Glutamatergic neuron (in vitro differentiated cells): Measurements from ENCODE around the gene HECTD4. TPM values are rescaled to one million over a fixed set of nuclear protein-coding genes. Genes with fewer than 3 reads are reported as not detected.

Experiments
- DNase-seq: peaks from one replicate; pipeline ENCODE4 v3.0.0; 2022
- H3K27ac Mint-ChIP-seq: one replicate; pipeline ENCODE4 v1.8.0; 2020; ENCODE audit warnings: mild to moderate bottlenecking, mixed read lengths, inconsistent platforms; ENCODE audit not compliant: unreplicated experiment
- H3K27me3 Mint-ChIP-seq: one replicate; pipeline ENCODE4 v1.8.0; 2020; ENCODE audit warnings: mild to moderate bottlenecking, moderate library complexity, mixed read lengths, inconsistent platforms; ENCODE audit not compliant: unreplicated experiment
- H3K36me3 Mint-ChIP-seq: one replicate; pipeline ENCODE4 v1.8.0; 2020; ENCODE audit warnings: mild to moderate bottlenecking, mixed read lengths, inconsistent platforms; ENCODE audit not compliant: unreplicated experiment
- H3K4me1 Mint-ChIP-seq: one replicate; pipeline ENCODE4 v1.8.0; 2020; ENCODE audit warnings: mild to moderate bottlenecking, low read depth, mixed read lengths, inconsistent platforms; ENCODE audit not compliant: unreplicated experiment
- H3K4me3 Mint-ChIP-seq: one replicate; pipeline ENCODE4 v1.8.0; 2020; ENCODE audit warnings: mild to moderate bottlenecking, mixed read lengths, inconsistent platforms; ENCODE audit not compliant: unreplicated experiment
- H3K9me3 Mint-ChIP-seq: one replicate; pipeline ENCODE4 v1.8.0; 2020; ENCODE audit warnings: mild to moderate bottlenecking, moderate library complexity, mixed read lengths, inconsistent platforms; ENCODE audit not compliant: unreplicated experiment
- total RNA-seq: library from RNA; stranded (reverse); fragmentation: NEBNext Ultra II Directional; extraction: Animal tissue kit (Norgen Biotek cat#: 25700); gene quantifications from one replicate; pipeline ENCODE4 v1.2.1, GENCODE V29; 2021; ENCODE audit not compliant: unreplicated experiment
- TF ChIP-seq, protein P1 (sequence below): fragments of 200-600 bp; sonication (generic); IDR thresholded peaks from one replicate; pipeline ENCODE4 v1.5.0; 2021; ENCODE audit not compliant: partially characterized antibody, unreplicated experiment

Gene HECTD4
- total RNA-seq, 1 donor from 2014 or later: 261 TPM

DNA sequence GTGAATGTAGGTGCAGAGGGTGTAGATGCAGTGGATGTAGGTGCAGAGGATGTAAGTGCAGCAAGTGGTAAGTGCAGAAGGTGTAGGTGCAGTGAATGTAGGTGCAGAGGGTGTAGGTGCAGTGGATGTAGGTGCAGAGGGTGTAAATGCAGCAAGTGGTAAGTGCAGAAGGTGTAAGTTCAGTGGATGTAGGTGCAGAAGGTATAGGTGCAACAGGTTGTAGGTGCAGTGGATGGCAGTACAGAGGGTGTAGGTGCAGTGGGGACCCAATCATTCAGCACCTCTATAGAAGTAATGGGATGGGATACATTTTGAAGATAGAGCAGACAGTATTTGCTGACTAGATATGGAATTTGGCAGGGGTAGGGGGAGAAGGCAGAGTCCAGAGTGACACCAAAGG lies 85.0 kb downstream of the HECTD4 start:
- H3K4me3 Mint-ChIP-seq: no peak overlapping the region
- TF ChIP-seq, protein P1, sequence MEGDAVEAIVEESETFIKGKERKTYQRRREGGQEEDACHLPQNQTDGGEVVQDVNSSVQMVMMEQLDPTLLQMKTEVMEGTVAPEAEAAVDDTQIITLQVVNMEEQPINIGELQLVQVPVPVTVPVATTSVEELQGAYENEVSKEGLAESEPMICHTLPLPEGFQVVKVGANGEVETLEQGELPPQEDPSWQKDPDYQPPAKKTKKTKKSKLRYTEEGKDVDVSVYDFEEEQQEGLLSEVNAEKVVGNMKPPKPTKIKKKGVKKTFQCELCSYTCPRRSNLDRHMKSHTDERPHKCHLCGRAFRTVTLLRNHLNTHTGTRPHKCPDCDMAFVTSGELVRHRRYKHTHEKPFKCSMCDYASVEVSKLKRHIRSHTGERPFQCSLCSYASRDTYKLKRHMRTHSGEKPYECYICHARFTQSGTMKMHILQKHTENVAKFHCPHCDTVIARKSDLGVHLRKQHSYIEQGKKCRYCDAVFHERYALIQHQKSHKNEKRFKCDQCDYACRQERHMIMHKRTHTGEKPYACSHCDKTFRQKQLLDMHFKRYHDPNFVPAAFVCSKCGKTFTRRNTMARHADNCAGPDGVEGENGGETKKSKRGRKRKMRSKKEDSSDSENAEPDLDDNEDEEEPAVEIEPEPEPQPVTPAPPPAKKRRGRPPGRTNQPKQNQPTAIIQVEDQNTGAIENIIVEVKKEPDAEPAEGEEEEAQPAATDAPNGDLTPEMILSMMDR: no peak
- no peak for DNase-seq
- H3K4me1 Mint-ChIP-seq: peaks cover 2% of the 10 kb centered on the region
- H3K36me3 Mint-ChIP-seq: peaks cover 5% of the 10 kb centered on the region
- H3K9me3 Mint-ChIP-seq: peaks cover 9% of the 10 kb centered on the region
- peaks cover 3% of the 10 kb centered on the region for H3K27me3 Mint-ChIP-seq
- H3K27ac Mint-ChIP-seq: no peak overlapping the region

DNA sequence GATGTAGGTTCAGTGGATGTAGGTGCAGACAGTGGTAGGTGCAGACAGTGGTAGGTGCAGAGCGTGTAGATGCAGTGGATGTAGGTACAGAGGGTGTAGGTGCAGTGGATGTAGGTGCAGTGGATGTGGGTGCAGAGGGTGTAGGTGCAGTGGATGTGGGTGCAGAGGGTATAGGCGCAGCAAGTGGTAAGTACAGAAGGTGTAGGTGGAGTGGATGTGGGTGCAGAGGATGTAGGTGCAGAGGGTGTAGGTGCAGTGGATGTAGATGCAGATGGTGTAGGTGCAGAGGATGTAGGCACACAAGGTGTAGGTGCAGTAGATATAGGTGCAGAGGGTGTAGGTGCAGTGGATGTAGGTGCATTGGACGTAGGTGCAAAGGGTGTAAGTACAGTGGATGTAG lies 86.0 kb downstream of the HECTD4 start:
- peaks cover 2% of the 10 kb centered on the region for H3K4me1 Mint-ChIP-seq
- DNase-seq: no peak
- H3K27ac Mint-ChIP-seq: no peak overlapping the region
- TF ChIP-seq, protein P1: no peak
- H3K36me3 Mint-ChIP-seq: peaks cover 4% of the 10 kb centered on the region
- H3K9me3 Mint-ChIP-seq: peaks cover 7% of the 10 kb centered on the region
- no peaks in the 10 kb centered on the region for H3K27me3 Mint-ChIP-seq
- H3K4me3 Mint-ChIP-seq: no peak overlapping the region

DNA sequence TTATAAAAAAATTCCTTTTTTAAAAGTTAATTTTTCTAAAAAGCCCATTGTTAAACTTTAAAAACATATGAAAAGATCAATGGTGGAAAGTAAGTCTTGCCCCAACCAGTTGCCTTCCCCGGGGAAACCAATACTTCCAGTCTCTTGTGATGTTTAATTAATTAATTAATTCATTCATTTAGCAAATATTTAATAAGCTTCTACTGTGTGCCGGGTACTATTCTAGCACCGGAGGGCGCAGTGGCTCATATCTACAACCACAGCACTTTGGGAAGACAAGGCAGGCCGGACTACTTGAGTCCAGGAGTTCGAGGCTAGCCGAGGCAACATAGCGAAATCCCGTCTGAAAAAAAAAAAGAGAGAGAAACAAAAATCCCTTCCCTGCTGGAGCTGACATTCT lies 87.4 kb downstream of the HECTD4 start:
- Mint-ChIP-seq H3K4me3 (no peak overlapping the region), H3K9me3 (peaks cover 7% of the 10 kb centered on the region), H3K4me1 (peaks cover 2% of the 10 kb centered on the region), H3K27me3 (no peaks in the 10 kb centered on the region), H3K27ac (no peak overlapping the region), H3K36me3 (peaks cover 8% of the 10 kb centered on the region)
- TF ChIP-seq, protein P1: no peak
- no peak for DNase-seq

DNA sequence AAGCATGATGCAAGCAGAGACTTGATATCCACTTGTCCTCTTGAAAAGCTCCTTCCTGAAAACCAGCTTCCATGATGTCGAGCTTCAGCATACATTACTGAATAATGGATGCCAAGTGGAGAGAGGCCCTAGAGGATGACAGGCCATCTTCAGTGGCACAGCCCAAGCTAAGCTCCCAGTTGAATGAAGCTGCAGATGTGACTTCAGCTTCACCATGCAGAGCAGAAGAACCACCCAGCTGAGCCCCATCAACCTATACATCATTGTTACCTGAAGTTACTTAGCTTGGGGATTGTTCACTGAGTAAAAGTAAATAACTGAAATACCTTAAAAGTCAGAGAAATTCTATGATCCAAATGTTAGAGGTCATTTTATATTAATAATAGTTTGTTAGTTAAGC lies 93.6 kb downstream of the HECTD4 start:
- DNase-seq: no peak
- H3K27ac Mint-ChIP-seq: no peak overlapping the region
- TF ChIP-seq, protein P1: no peak
- H3K36me3 Mint-ChIP-seq: peaks cover 12% of the 10 kb centered on the region
- H3K9me3 Mint-ChIP-seq: peaks cover 5% of the 10 kb centered on the region
- H3K27me3 Mint-ChIP-seq: peaks cover 3% of the 10 kb centered on the region
- no peak overlapping the region for H3K4me3 Mint-ChIP-seq
- H3K4me1 Mint-ChIP-seq: peaks cover 6% of the 10 kb centered on the region

DNA sequence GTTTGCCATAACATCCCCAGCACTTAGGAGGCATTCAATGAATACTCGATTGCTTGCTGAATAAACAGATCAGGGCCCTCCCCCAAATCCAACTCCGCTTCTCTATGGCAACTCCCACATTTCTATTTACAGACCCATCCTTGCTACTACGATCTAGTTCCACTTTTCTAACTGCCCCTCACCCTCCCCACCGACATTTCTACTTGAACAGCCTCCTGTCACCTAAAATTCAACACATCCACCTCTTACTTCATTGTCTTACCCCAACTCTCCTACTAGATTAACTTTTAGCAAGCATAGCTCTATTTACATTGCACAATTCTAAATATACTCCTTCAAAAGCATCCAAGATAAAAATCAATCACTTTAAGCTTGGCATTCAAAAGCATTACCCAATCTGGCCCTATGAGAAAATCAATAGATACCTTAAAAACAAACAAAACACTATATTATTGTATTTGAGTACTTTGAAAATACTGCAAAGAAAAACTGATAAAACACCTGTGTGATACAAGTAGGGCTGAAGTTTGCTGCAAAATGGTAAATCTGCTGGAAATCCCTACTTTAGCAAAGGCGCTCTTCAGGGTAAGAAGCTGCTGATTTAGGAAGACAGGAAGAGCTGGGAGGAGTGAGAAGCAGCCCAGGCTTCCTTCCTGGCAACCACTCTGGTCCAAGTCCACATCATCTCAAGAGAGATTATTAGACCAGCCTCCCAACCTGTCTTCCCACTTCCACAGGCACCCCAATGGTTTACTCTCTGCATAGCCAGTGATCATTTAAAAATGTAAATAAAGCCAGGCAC lies 96.4 kb downstream of the HECTD4 start:
- Mint-ChIP-seq H3K4me3 (no peak overlapping the region), H3K4me1 (peaks cover 9% of the 10 kb centered on the region), H3K27ac (no peak overlapping the region), H3K9me3 (no peaks in the 10 kb centered on the region), H3K36me3 (peaks cover 6% of the 10 kb centered on the region), H3K27me3 (peaks cover 3% of the 10 kb centered on the region)
- DNase-seq: no peak
- TF ChIP-seq, protein P1: no peak
